Stimulated activated naive B cell treated with anti-CD40 and anti-IgM and Interleukin-4, amounts not matched to agents 10 μg/mL and 1 μg/mL and 100 μg/mL, for 72 hours (primary cell): ENCODE data around the gene RXRB.

Source experiments
- ATAC-seq, 2 donors: fragments of 150-1000 bp; cut with Tn5 transposase; replicated peaks; 2 replicates each; pipeline ENCODE4 v1.10.0; 2021; ENCODE audit warnings: moderate library complexity in 1 of 2
- DNase-seq: peaks from one replicate; pipeline ENCODE4 v3.0.0; 2021
- H3K27ac Mint-ChIP-seq: one replicate; pipeline ENCODE4 v1.8.0; 2022; ENCODE audit warnings: mild to moderate bottlenecking, mixed read lengths
- H3K27me3 Mint-ChIP-seq, 2 donors: one replicate each; pipeline ENCODE4 v1.8.0; 2022; ENCODE audit warnings: mixed read lengths in 2 of 2
- H3K36me3 Mint-ChIP-seq, 2 donors: one replicate each; pipeline ENCODE4 v1.8.0; 2022; ENCODE audit warnings: mixed read lengths in 2 of 2, mild to moderate bottlenecking in 1 of 2
- H3K4me1 Mint-ChIP-seq, 2 donors: one replicate each; pipeline ENCODE4 v1.8.0; 2022; ENCODE audit warnings: mixed read lengths in 2 of 2, mild to moderate bottlenecking in 1 of 2
- H3K4me3 Mint-ChIP-seq, 2 donors: one replicate each; pipeline ENCODE4 v1.8.0; 2022; ENCODE audit warnings: mild to moderate bottlenecking in 2 of 2, mixed read lengths in 2 of 2, moderate library complexity in 1 of 2
- H3K9me3 Mint-ChIP-seq, 2 donors: one replicate each; pipeline ENCODE4 v1.8.0; 2022; ENCODE audit warnings: mixed read lengths in 2 of 2, mild to moderate bottlenecking in 1 of 2

RXRB gene

GRCh38 chr6:33195304-33196165 is 4.9 kb downstream of the RXRB start:
- Mint-ChIP-seq H3K27me3 (peaks cover 11 to 15% of the 10 kb centered on the region in 2 donors), H3K9me3 (no peaks in the 10 kb centered on the region), H3K4me1 (peaks cover 43 to 63% of the 10 kb centered on the region in 2 donors), H3K36me3 (peaks cover 20 to 45% of the 10 kb centered on the region in 2 donors), H3K27ac (no peak overlapping the region), H3K4me3 (no peak overlapping the region)
- no peak for ATAC-seq
- DNase-seq = no peak

DNA sequence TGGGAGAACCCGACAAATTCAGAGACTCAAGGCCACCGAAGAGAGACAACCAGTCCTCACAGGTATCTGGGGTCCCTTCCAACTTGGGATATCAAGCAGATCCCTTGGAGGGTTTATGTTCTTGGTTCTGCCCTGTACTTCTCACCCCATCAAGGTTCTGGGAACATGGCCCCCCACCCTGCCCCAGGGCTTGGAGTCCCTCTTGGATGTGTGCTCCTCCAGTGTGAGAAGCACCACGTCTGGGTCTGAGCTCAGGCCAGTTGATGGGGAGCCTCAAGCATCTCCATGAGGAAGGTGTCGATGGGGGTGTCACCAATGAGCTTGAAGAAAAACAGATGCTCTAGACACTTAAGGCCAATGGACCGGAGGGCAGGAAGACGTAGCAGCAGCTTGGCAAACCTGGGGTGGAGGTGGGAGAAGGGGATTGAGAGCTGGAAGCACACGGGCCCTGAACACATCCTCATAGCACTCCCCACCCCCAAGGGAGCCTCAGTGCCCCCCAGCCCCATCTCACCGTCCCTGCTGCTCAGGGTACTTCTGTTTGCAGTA is 6.0 kb downstream of the RXRB start:
- Mint-ChIP-seq H3K9me3 (no peaks in the 10 kb centered on the region), H3K4me1 (peaks cover 43 to 61% of the 10 kb centered on the region in 2 donors), H3K36me3 (peaks cover 21 to 45% of the 10 kb centered on the region in 2 donors), H3K27ac (no peak overlapping the region), H3K4me3 (no peak overlapping the region), H3K27me3 (peaks cover 19 to 26% of the 10 kb centered on the region in 2 donors)
- DNase-seq (no peak), ATAC-seq (no peak)

- Mint-ChIP-seq H3K4me3 (peak overlapping the region; percentile 52 to 71), H3K9me3 (no peaks in the 10 kb centered on the region), H3K27me3 (peaks cover 20 to 32% of the 10 kb centered on the region in 2 donors), H3K27ac (no peak overlapping the region), H3K36me3 (peaks cover 21 to 42% of the 10 kb centered on the region in 2 donors), H3K4me1 (peaks cover 34 to 52% of the 10 kb centered on the region in 2 donors)
- no peak for ATAC-seq
- no peak for DNase-seq
Measured at GRCh38 chr6:33193619-33194018, 6.8 kb downstream of the RXRB start.

DNA sequence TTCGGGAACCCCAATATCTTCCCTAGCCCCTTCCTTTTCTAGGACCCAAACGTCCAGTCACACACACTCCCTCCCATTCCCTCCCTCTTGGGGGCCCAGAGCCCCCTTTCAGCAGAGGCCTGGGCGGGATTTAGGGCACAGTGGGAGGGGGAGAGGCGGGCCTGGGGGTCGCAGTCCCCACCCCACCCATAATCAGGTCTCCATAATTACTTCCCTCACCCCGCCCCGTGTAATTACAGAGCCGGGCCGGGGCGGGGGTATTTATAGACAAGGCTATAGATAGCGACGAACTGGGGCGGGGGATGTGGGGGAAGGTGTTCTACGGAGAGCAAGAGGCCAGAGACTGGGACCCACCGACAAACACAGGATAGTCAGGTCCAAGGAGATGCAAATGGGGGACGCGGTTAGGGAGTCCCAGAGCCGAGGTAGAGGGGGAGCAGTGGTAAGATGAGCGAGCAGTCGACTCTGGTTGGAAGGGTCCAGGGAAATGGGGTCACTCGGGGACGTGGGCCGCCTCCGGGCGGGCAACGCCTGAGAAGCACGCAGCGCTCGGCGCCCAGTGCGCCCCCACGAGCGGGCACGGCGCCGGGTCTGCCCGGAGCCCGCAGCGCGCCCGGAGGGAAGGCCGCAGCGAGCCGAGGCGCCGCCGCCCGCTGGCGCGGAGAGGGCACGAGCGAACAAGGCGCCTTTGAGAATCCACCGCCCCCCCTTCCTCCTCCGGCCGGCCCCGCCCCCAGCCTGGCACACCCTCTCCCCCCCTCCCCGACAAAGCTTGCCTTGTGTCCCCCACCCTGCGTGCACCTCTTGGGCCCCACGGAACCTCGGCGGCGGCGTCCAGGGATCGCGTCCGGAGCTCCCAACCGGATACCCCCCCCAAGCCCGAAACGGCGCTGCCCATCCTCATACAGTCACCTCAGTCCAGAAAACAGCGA is 7.5 kb downstream of the RXRB start:
- peak overlapping the region; percentile 56 for H3K27ac Mint-ChIP-seq
- no peaks in the 10 kb centered on the region for H3K9me3 Mint-ChIP-seq
- H3K27me3 Mint-ChIP-seq = peaks cover 25 to 39% of the 10 kb centered on the region in 2 donors
- peaks cover 25 to 43% of the 10 kb centered on the region in 2 donors for H3K36me3 Mint-ChIP-seq
- H3K4me3 Mint-ChIP-seq = peak overlapping the region; percentile 82
- H3K4me1 Mint-ChIP-seq = peaks cover 28 to 48% of the 10 kb centered on the region in 2 donors
- ATAC-seq (peak; percentile 28 to 40), DNase-seq (no peak)

DNA sequence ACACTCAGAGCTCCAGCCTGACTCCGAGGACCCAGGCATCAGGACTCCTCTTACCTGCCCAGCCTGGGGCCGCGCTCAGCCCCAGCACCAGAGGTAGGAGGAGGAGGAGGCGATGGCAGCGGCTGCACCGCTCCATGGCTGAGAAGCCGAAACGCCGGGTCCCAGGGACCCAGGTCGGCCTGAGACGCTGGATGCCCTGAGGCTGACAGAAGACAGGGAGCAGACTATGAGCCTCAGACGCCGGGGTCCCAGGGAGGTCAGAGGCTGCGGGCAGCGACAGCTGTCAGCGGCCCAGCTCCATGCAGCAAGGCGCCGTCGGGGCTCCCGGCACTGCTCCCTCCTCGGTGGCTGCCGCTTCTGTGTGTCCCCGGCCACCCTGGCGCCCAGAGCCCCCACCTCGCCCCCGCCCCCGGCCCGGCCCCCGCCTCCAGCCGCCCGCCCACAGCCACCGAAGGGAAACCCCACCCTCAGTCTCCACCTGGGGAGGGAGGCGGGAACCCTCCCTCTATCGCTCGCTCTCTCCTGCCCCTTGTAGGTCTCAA is 8.3 kb downstream of the RXRB start, which contains the start of gene COL11A2:
Gene COL11A2 (minus strand): TSS at position 363 of the 542 bp plus-strand sequence. CDS start 227 bp downstream, at position 136.
- peaks cover 29 to 47% of the 10 kb centered on the region in 2 donors for H3K4me1 Mint-ChIP-seq
- H3K4me3 Mint-ChIP-seq = peak within 1 kb of the TSS; percentile 82
- no peaks in the 10 kb centered on the region for H3K9me3 Mint-ChIP-seq
- DNase-seq = no peak
- H3K27me3 Mint-ChIP-seq = peaks cover 32 to 46% of the 10 kb centered on the region in 2 donors
- peak; percentile 49 to 56 for ATAC-seq
- H3K27ac Mint-ChIP-seq = peak within 1 kb of the TSS; percentile 56
- peaks cover 27 to 44% of the 10 kb centered on the region in 2 donors for H3K36me3 Mint-ChIP-seq

DNA sequence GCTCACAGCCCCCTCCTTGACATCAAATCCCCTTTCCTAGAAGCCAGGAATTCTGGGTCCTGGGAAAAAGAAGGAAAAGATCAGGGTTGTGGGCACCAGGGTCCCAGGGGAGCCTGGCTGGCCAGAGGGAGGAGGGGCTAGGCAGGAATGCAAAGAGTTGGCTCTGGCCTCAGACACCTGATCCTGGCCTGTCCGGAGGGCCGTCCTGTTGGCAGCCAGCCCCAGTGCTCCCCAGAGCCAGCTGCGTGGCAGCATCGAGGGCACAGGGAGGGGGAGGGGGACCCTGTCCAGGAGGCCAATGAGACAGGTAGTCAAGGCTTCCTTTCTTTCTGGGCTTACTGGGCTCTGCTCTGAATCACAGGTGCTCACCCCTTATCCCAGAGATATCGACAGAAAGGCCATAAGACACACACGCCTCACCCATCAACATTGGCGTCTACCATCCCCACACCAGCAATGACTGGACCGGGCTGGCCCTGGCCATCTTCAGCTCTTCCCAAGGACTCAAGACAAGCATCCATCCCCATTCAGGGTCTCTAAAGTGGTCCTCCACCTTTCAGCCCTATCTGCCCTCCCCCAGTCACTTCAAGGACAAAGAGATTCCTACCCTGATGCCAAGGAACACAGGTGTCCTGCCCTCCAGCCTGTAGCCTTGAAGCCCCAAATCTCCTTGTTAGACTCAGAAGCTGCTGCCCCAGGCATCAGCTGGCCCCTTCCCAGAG is 8.9 kb downstream of the RXRB start:
- DNase-seq (no peak), ATAC-seq (no peak)

GRCh38 chr6:33190504-33191107 is 9.9 kb downstream of the RXRB start:
- Mint-ChIP-seq H3K27ac (no peak overlapping the region), H3K4me3 (no peak overlapping the region), H3K9me3 (no peaks in the 10 kb centered on the region), H3K27me3 (peaks cover 43 to 59% of the 10 kb centered on the region in 2 donors), H3K36me3 (peaks cover 19 to 31% of the 10 kb centered on the region in 2 donors), H3K4me1 (peaks cover 24 to 40% of the 10 kb centered on the region in 2 donors)
- DNase-seq (no peak), ATAC-seq (no peak)

More for the DNA sequence above, 8.9 kb downstream of the RXRB start:
- Mint-ChIP-seq H3K4me1 (peaks cover 26 to 43% of the 10 kb centered on the region in 2 donors), H3K27me3 (peaks cover 35 to 49% of the 10 kb centered on the region in 2 donors), H3K27ac (no peak overlapping the region), H3K9me3 (no peaks in the 10 kb centered on the region), H3K4me3 (peak overlapping the region; percentile 47 to 48), H3K36me3 (peaks cover 27 to 40% of the 10 kb centered on the region in 2 donors)

- Mint-ChIP-seq H3K4me1 (peaks cover 24 to 40% of the 10 kb centered on the region in 2 donors), H3K27ac (no peak overlapping the region), H3K36me3 (peaks cover 14 to 25% of the 10 kb centered on the region in 2 donors), H3K27me3 (peaks cover 48 to 66% of the 10 kb centered on the region in 2 donors), H3K9me3 (no peaks in the 10 kb centered on the region), H3K4me3 (no peak overlapping the region)
- DNase-seq (no peak), ATAC-seq (no peak)
Measured at GRCh38 chr6:33189625-33190448, 10.6 kb downstream of the RXRB start.

- ATAC-seq (no peak), DNase-seq (no peak)
- Mint-ChIP-seq H3K9me3 (no peaks in the 10 kb centered on the region), H3K4me3 (no peak overlapping the region), H3K27me3 (peaks cover 55 to 73% of the 10 kb centered on the region in 2 donors), H3K27ac (no peak overlapping the region), H3K4me1 (peaks cover 27 to 40% of the 10 kb centered on the region in 2 donors), H3K36me3 (peaks cover 14 to 24% of the 10 kb centered on the region in 2 donors)
Measured at GRCh38 chr6:33189164-33189563, 11.3 kb downstream of the RXRB start.

- Mint-ChIP-seq H3K9me3 (peaks cover 9% of the 10 kb centered on the region in 2 donors), H3K36me3 (peaks cover 24 to 31% of the 10 kb centered on the region in 2 donors), H3K4me1 (peaks cover 29 to 38% of the 10 kb centered on the region in 2 donors), H3K27ac (no peak overlapping the region), H3K27me3 (peaks cover 55 to 73% of the 10 kb centered on the region in 2 donors), H3K4me3 (no peak overlapping the region)
- ATAC-seq (no peak), DNase-seq (no peak)
Measured at GRCh38 chr6:33187809-33188208, 12.7 kb downstream of the RXRB start.

- H3K4me1 Mint-ChIP-seq = peaks cover 23 to 24% of the 10 kb centered on the region in 2 donors
- H3K36me3 Mint-ChIP-seq = peaks cover 26 to 31% of the 10 kb centered on the region in 2 donors
- peaks cover 11 to 13% of the 10 kb centered on the region in 2 donors for H3K9me3 Mint-ChIP-seq
- H3K27me3 Mint-ChIP-seq = peaks cover 46 to 60% of the 10 kb centered on the region in 2 donors
- ATAC-seq (no peak), DNase-seq (no peak)
- H3K27ac Mint-ChIP-seq = no peak overlapping the region
- H3K4me3 Mint-ChIP-seq = no peak overlapping the region
Measured at GRCh38 chr6:33185654-33186187, 14.7 kb downstream of the RXRB start.

DNA sequence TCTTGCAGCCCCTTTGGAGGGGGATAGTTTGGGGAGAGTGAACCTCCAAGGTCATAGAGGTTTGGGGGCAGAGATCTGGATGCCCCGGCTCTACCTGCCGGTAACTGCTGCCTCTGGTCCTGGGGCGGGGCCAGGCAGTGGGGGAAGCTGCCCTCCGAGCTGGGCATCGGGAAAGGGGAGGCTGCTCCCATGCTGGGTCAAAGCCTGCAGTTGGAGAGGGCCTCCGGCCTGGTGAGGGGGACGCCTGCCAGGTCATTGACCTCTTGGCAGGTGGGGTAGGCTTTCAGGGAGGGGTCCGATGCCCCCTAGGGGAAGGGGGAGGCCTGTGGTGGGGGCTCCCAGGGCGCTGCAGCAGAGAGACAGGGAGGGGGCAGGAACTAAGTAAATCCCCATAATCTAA is 15.3 kb downstream of the RXRB start:
- H3K4me3 Mint-ChIP-seq = no peak overlapping the region

More for the DNA sequence above, 15.3 kb downstream of the RXRB start:
- DNase-seq = no peak
- Mint-ChIP-seq H3K9me3 (peaks cover 11 to 13% of the 10 kb centered on the region in 2 donors), H3K27ac (no peak overlapping the region), H3K36me3 (peaks cover 26 to 31% of the 10 kb centered on the region in 2 donors), H3K4me1 (peaks cover 22 to 24% of the 10 kb centered on the region in 2 donors), H3K27me3 (peaks cover 40 to 54% of the 10 kb centered on the region in 2 donors)
- ATAC-seq = no peak
